SU-DHL-6 (cell line): ENCODE measurements around the gene GRAP2.

ENCODE experiments used
- EZH2phosphoT487 ChIP-seq: fragments of 200-600 bp; sonication (generic), shearing (Covaris generic); conservative IDR thresholded peaks from 2 replicates; pipeline ENCODE4 v1.6.1; 2018; ENCODE audit warnings: mild to moderate bottlenecking, antibody characterized with exemption, low read length, moderate library complexity, mixed read lengths
- TF ChIP-seq, protein P1 (sequence below): fragments of 200-600 bp; sonication (generic); IDR thresholded peaks from one replicate; pipeline ENCODE4 v1.5.1; 2017; ENCODE audit warnings: antibody characterized with exemption, mild to moderate bottlenecking, low read length, moderate library complexity; ENCODE audit not compliant: insufficient read depth, poor library complexity, severe bottlenecking

DNA sequence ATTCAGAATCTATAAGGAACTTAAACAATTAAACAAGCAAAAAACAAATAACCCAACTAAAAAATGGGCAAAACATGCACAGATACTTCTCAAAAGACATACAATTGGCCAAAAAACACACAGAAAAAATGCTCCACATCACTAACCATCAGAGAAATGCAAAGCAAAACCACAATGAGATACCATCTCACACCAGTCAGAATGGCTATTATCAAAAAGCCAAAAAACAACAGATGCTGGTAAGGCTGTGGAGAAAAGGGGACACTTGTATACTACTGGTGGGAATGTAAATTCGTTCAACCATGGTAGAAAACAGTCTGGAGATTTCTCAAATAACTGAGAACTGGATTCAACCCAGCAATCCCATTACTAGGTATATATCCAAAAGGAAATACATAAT lies 32.1 kb upstream of the GRAP2 start:
- TF ChIP-seq, protein P1, sequence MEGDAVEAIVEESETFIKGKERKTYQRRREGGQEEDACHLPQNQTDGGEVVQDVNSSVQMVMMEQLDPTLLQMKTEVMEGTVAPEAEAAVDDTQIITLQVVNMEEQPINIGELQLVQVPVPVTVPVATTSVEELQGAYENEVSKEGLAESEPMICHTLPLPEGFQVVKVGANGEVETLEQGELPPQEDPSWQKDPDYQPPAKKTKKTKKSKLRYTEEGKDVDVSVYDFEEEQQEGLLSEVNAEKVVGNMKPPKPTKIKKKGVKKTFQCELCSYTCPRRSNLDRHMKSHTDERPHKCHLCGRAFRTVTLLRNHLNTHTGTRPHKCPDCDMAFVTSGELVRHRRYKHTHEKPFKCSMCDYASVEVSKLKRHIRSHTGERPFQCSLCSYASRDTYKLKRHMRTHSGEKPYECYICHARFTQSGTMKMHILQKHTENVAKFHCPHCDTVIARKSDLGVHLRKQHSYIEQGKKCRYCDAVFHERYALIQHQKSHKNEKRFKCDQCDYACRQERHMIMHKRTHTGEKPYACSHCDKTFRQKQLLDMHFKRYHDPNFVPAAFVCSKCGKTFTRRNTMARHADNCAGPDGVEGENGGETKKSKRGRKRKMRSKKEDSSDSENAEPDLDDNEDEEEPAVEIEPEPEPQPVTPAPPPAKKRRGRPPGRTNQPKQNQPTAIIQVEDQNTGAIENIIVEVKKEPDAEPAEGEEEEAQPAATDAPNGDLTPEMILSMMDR = no peak
- no peak for TF ChIP-seq EZH2phosphoT487
